ENCODE data around the gene FGF12.

DNA sequence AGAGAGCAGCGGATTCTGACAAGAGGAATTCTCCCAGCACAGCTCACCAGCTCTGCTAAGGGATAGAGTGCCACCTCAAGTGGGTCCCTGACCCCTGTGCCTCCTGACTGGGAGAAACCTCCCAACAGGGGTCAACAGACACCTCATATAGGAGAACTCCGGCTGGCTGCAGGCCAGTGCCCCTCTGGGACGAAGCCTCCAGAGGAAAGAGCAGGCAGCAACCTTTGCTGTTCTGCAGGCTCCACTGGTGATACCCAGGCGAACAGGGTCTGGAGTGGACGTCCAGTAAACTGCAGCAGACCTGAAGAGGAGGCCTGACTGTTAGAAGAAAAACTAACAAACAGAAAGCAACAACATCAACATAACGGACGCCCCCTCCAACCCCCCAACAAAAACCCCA, 31.3 kb upstream of the FGF12 start:
- TF ChIP-seq, protein P1, sequence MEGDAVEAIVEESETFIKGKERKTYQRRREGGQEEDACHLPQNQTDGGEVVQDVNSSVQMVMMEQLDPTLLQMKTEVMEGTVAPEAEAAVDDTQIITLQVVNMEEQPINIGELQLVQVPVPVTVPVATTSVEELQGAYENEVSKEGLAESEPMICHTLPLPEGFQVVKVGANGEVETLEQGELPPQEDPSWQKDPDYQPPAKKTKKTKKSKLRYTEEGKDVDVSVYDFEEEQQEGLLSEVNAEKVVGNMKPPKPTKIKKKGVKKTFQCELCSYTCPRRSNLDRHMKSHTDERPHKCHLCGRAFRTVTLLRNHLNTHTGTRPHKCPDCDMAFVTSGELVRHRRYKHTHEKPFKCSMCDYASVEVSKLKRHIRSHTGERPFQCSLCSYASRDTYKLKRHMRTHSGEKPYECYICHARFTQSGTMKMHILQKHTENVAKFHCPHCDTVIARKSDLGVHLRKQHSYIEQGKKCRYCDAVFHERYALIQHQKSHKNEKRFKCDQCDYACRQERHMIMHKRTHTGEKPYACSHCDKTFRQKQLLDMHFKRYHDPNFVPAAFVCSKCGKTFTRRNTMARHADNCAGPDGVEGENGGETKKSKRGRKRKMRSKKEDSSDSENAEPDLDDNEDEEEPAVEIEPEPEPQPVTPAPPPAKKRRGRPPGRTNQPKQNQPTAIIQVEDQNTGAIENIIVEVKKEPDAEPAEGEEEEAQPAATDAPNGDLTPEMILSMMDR (IDR thresholded peaks at IDR 0.05) = no peak
- TF ChIP-seq POLR2A (IDR thresholded peaks at IDR 0.05) (no peak), POLR2AphosphoS5 (IDR thresholded peaks at IDR 0.05) (no peak)

All from breast epithelium (tissue), 3 donors.